Smooth muscle cell (in vitro differentiated cells): ENCODE results near the gene NLGN1. TPM values are rescaled to one million over a fixed set of nuclear protein-coding genes. Genes with fewer than 3 reads are reported as not detected.

Experiments used
- DNase-seq: peaks from one replicate; lab custom pipeline; 2025; ENCODE audit not compliant: unreplicated experiment; lab: John Stamatoyannopoulos, UW
- H2AFZ ChIP-seq: fragments of 200-600 bp; sonication (generic); 2 replicates; pipeline ENCODE4 v1.6.0; 2016; ENCODE audit warnings: antibody characterized with exemption, low read depth, mild to moderate bottlenecking
- H3F3A ChIP-seq: fragments of 200-600 bp; sonication (generic); 2 replicates; pipeline ENCODE4 v1.6.0; 2017; ENCODE audit warnings: antibody characterized with exemption, low read depth
- H3K27ac ChIP-seq: fragments of 200-600 bp; sonication (generic); 2 replicates; pipeline ENCODE4 v1.5.1; 2016; ENCODE audit warnings: low read depth, mild to moderate bottlenecking
- H3K27me3 ChIP-seq: fragments of 200-600 bp; sonication (generic); 2 replicates; pipeline ENCODE4 v1.6.1; 2016; ENCODE audit warnings: low read depth, mild to moderate bottlenecking
- H3K36me3 ChIP-seq: fragments of 200-600 bp; sonication (generic); 2 replicates; pipeline ENCODE4 v1.5.1; 2016; ENCODE audit warnings: low read depth
- H3K4me1 ChIP-seq: fragments of 200-600 bp; sonication (generic); 2 replicates; pipeline ENCODE4 v1.5.1; 2016; ENCODE audit warnings: low read depth
- H3K4me2 ChIP-seq: fragments of 200-600 bp; sonication (generic); 2 replicates; pipeline ENCODE4 v1.6.0; 2016; ENCODE audit warnings: mild to moderate bottlenecking
- H3K4me3 ChIP-seq: fragments of 200-600 bp; sonication (generic); 2 replicates; pipeline ENCODE4 v1.5.1; 2016; ENCODE audit warnings: mild to moderate bottlenecking
- H3K79me2 ChIP-seq: fragments of 200-600 bp; sonication (generic); 2 replicates; pipeline ENCODE4 v1.6.0; 2016; ENCODE audit warnings: low read depth, mild to moderate bottlenecking
- H3K9ac ChIP-seq: fragments of 200-600 bp; sonication (generic); 2 replicates; pipeline ENCODE4 v1.6.0; 2016; ENCODE audit warnings: low read depth
- H3K9me3 ChIP-seq: fragments of 200-600 bp; sonication (generic); replicated peaks from 2 replicates; pipeline ENCODE4 v1.5.1; 2016; ENCODE audit warnings: low read depth
- H4K20me1 ChIP-seq: fragments of 200-600 bp; sonication (generic); 2 replicates; pipeline ENCODE4 v1.6.0; 2016; ENCODE audit warnings: low read depth
- WGBS: methylation state at CpG from one replicate; pipeline ENCODE4 v1.1.7; 2016; ENCODE audit warnings: low lambda C conversion rate; 5-methylcytosine and 5-hydroxymethylcytosine counted together
- polyA plus RNA-seq: library from polyadenylated mRNA; unstranded; fragments of >200 nt; fragmentation: Nextera tagmentation; extraction: Ambion mirVana; gene quantifications from 2 replicates; pipeline ENCODE4 v1.2.1, GENCODE V29; 2016
- total RNA-seq: library from RNA; depleted of rRNA; stranded (reverse); fragments of >200 nt; gene quantifications from 2 replicates; pipeline ENCODE4 v1.2.3, GENCODE V29; 2014
- TF ChIP-seq, protein P1 (sequence below): fragments of 200-600 bp; sonication (generic); IDR thresholded peaks from 2 replicates; pipeline ENCODE4 v1.5.1; 2017; ENCODE audit warnings: borderline replicate concordance, mild to moderate bottlenecking, antibody characterized with exemption; ENCODE audit not compliant: insufficient read depth, poor library complexity, severe bottlenecking

The NLGN1 gene
- total and polyA plus RNA-seq, 2 experiments from 2014 or later, result 0.04 TPM; not detected in 1

DNA sequence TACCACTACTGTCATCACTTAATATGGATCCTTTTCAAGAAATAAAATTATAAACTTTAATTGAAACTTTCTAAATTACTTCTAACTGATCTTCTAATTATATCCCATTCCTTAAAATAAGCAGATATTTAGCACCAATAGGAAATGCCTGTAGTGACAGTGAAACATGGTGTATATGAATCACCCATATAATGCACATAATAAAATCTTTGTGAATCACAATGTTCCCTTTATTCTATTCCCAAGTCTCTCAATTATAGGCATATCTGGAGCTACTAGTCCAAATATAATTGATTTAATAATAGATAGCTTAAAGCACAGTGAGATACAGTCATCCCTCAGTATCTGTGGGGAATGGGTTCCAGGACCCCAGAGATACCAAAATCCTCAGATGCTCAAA is 490.3 kb downstream of the NLGN1 start:
- TF ChIP-seq, protein P1, sequence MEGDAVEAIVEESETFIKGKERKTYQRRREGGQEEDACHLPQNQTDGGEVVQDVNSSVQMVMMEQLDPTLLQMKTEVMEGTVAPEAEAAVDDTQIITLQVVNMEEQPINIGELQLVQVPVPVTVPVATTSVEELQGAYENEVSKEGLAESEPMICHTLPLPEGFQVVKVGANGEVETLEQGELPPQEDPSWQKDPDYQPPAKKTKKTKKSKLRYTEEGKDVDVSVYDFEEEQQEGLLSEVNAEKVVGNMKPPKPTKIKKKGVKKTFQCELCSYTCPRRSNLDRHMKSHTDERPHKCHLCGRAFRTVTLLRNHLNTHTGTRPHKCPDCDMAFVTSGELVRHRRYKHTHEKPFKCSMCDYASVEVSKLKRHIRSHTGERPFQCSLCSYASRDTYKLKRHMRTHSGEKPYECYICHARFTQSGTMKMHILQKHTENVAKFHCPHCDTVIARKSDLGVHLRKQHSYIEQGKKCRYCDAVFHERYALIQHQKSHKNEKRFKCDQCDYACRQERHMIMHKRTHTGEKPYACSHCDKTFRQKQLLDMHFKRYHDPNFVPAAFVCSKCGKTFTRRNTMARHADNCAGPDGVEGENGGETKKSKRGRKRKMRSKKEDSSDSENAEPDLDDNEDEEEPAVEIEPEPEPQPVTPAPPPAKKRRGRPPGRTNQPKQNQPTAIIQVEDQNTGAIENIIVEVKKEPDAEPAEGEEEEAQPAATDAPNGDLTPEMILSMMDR, result no peak
- H3K4me2 ChIP-seq, result no peak overlapping the region
- no peak for DNase-seq
- H3K36me3 ChIP-seq, result no peaks in the 10 kb centered on the region
- no peak overlapping the region for H3K27ac ChIP-seq
- H3K4me3 ChIP-seq, result no peak overlapping the region
- no peaks in the 10 kb centered on the region for H3K9me3 ChIP-seq
- no peaks in the 10 kb centered on the region for H3F3A ChIP-seq
- no peaks in the 10 kb centered on the region for H3K27me3 ChIP-seq
- no peak overlapping the region for H3K9ac ChIP-seq
- H3K79me2 ChIP-seq, result no peaks in the 10 kb centered on the region
- no peak overlapping the region for H2AFZ ChIP-seq
- no peaks in the 10 kb centered on the region for H3K4me1 ChIP-seq
- H4K20me1 ChIP-seq, result no peaks in the 10 kb centered on the region

DNA sequence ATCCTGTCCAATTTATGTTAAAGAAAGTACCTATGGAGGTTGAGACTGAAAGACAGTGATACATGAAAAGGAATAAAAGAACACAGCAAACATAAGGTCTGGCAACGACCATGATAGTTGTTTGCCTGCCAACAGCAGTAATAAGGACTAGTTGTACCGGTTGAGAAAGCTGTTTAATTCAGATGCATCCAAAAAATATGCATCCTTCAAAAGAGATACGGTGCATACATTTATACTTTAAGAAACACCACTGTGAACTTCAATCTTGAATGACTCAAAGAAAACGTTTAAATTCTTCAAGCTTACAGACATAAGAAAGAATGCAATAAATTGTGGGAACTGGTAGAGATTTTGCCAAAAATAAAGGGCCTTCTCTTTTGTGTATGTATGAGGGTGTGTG is 492.1 kb downstream of the NLGN1 start:
- Histone ChIP-seq H3K9ac (no peak overlapping the region), H3K4me2 (no peak overlapping the region), H3K36me3 (no peaks in the 10 kb centered on the region), H3K4me3 (no peak overlapping the region), H4K20me1 (no peaks in the 10 kb centered on the region), H2AFZ (no peak overlapping the region), H3K27ac (no peak overlapping the region), H3K27me3 (no peaks in the 10 kb centered on the region), H3K79me2 (no peaks in the 10 kb centered on the region), H3K4me1 (no peaks in the 10 kb centered on the region), H3F3A (no peaks in the 10 kb centered on the region), H3K9me3 (no peaks in the 10 kb centered on the region)
- 69% methylated on average over 4 of the region's 4 CpGs for WGBS
- no peak for DNase-seq
- TF ChIP-seq, protein P1, result no peak

DNA sequence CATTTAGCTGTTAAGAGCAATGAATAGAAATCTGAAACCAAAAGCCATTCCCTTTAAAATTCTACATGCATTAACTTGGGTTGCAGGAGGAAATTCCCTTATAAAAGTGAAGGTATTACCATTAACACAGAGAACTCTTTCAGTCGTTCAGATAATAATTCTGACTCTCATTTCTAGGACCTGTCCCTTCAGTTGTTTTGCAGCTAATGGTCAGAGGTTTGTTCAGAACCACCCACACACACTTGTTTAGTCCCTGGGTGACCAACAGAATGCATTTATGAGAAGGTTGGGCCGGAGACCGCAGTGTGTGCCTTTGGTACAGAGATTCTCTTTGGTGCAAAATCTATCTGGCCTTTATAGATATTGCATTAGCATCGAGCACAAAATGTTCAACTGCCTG is 492.5 kb downstream of the NLGN1 start:
- no peak overlapping the region for H3K27ac ChIP-seq
- H3K79me2 ChIP-seq, result no peaks in the 10 kb centered on the region
- no peak overlapping the region for H3K4me3 ChIP-seq
- no peaks in the 10 kb centered on the region for H3K9me3 ChIP-seq
- TF ChIP-seq, protein P1, result no peak
- no peaks in the 10 kb centered on the region for H3F3A ChIP-seq
- no peak overlapping the region for H2AFZ ChIP-seq
- 89% methylated on average over 4 of the region's 4 CpGs for WGBS
- H3K4me2 ChIP-seq, result no peak overlapping the region
- H3K27me3 ChIP-seq, result no peaks in the 10 kb centered on the region
- no peaks in the 10 kb centered on the region for H4K20me1 ChIP-seq
- DNase-seq, result no peak
- no peaks in the 10 kb centered on the region for H3K36me3 ChIP-seq
- H3K4me1 ChIP-seq, result no peaks in the 10 kb centered on the region
- H3K9ac ChIP-seq, result no peak overlapping the region

DNA sequence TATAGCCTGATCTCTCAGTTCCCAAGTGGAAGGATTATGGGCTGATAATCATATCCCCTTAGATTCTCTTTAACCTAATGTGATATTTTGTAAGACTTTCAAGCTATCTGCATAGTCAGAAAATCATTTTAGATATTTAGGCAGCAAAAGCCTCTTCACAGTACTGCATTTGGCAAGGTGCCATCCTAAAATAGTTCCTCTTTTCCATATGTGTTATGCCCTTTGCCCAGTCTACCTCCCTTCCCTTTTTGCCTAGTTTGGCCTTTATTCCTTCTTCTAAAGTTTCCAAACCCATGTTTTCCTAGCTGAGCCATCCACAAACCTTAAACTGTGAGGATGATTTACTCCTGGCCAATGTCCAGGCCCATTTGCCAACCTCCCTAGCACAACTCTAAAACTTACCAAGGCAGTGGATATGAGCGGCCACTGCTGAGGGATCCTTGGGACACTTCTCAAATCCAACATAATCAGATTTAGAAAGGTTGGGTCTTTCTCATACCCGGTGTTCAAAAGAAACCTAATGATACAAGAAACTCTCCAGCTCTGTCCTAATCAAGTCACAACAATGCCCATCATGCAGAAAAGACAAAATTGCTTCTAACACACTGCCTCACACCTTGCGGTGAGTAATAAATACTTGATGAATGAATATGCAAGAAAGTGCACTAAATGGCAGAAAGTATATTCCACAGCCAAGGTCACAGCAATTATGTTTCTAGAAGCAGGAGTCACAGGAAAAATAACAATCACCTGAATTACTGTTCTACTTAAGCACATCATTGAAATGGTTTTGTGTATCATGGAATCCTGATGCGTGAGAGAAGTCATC is 493.9 kb downstream of the NLGN1 start:
- no peaks in the 10 kb centered on the region for H3K9me3 ChIP-seq
- TF ChIP-seq, protein P1, result no peak
- no peak overlapping the region for H3K27ac ChIP-seq
- no peak overlapping the region for H3K4me3 ChIP-seq
- no peak overlapping the region for H3K4me2 ChIP-seq
- H3K36me3 ChIP-seq, result no peaks in the 10 kb centered on the region
- no peaks in the 10 kb centered on the region for H4K20me1 ChIP-seq
- H3F3A ChIP-seq, result no peaks in the 10 kb centered on the region
- no peaks in the 10 kb centered on the region for H3K27me3 ChIP-seq
- 87% methylated on average over 4 of the region's 4 CpGs for WGBS
- H3K79me2 ChIP-seq, result no peaks in the 10 kb centered on the region
- no peak for DNase-seq
- H3K4me1 ChIP-seq, result no peaks in the 10 kb centered on the region
- no peak overlapping the region for H2AFZ ChIP-seq
- no peak overlapping the region for H3K9ac ChIP-seq
